ENCODE measurements around the gene IRF2BP2. TPM values are rescaled to one million over a fixed set of nuclear protein-coding genes. Genes with fewer than 3 reads are reported as not detected.
A peak's percentile ranks its signal among the peaks of the same experiment; 100 is the strongest.

IRF2BP2 gene
- total and polyA plus RNA-seq, 2 of the 13 experiments (the other 11 are each of a cell fraction or from before 2014, with no cell fraction given): 140 to 147 TPM

DNA sequence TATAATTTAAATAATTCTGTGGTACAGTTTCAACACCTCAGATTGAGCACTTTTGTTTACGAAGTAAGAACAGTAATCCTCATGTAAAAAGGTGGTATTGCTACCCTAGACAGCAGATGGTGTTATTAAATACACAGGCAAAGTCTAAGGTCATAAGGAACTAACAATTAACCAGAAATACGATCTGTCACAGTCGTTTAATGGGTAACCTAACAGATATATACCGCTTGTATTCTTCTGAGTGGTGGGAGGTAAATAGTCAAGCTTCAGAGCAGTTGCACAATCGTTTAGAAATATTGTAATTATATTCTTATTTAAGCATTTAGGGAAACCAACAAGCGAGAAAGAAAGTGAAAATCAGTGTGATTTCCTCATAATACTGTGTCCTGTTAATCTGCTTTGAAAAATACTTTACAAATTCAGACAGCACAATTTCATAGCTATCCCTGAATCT lies 9.8 kb upstream of the IRF2BP2 start (continued):
- TF ChIP-seq, protein P1, sequence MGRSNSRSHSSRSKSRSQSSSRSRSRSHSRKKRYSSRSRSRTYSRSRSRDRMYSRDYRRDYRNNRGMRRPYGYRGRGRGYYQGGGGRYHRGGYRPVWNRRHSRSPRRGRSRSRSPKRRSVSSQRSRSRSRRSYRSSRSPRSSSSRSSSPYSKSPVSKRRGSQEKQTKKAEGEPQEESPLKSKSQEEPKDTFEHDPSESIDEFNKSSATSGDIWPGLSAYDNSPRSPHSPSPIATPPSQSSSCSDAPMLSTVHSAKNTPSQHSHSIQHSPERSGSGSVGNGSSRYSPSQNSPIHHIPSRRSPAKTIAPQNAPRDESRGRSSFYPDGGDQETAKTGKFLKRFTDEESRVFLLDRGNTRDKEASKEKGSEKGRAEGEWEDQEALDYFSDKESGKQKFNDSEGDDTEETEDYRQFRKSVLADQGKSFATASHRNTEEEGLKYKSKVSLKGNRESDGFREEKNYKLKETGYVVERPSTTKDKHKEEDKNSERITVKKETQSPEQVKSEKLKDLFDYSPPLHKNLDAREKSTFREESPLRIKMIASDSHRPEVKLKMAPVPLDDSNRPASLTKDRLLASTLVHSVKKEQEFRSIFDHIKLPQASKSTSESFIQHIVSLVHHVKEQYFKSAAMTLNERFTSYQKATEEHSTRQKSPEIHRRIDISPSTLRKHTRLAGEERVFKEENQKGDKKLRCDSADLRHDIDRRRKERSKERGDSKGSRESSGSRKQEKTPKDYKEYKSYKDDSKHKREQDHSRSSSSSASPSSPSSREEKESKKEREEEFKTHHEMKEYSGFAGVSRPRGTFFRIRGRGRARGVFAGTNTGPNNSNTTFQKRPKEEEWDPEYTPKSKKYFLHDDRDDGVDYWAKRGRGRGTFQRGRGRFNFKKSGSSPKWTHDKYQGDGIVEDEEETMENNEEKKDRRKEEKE (IDR thresholded peaks at IDR 0.05): no peak
- TF ChIP-seq, protein P2, sequence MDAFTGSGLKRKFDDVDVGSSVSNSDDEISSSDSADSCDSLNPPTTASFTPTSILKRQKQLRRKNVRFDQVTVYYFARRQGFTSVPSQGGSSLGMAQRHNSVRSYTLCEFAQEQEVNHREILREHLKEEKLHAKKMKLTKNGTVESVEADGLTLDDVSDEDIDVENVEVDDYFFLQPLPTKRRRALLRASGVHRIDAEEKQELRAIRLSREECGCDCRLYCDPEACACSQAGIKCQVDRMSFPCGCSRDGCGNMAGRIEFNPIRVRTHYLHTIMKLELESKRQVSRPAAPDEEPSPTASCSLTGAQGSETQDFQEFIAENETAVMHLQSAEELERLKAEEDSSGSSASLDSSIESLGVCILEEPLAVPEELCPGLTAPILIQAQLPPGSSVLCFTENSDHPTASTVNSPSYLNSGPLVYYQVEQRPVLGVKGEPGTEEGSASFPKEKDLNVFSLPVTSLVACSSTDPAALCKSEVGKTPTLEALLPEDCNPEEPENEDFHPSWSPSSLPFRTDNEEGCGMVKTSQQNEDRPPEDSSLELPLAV (CRISPR knock-in tag; conservative IDR thresholded peaks at IDR 0.05; ENCODE audit: low read depth): no peak
- TF ChIP-seq, protein P3, sequence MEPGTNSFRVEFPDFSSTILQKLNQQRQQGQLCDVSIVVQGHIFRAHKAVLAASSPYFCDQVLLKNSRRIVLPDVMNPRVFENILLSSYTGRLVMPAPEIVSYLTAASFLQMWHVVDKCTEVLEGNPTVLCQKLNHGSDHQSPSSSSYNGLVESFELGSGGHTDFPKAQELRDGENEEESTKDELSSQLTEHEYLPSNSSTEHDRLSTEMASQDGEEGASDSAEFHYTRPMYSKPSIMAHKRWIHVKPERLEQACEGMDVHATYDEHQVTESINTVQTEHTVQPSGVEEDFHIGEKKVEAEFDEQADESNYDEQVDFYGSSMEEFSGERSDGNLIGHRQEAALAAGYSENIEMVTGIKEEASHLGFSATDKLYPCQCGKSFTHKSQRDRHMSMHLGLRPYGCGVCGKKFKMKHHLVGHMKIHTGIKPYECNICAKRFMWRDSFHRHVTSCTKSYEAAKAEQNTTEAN (CRISPR knock-in tag; conservative IDR thresholded peaks at IDR 0.05): peak; percentile 35; the same call in 1 of the 2 replicates
- TF ChIP-seq ZNF136 (CRISPR knock-in tag; IDR thresholded peaks at IDR 0.05; ENCODE audit: low read depth): peak; percentile 70; the same call in 1 of the 2 replicates
- TF ChIP-seq PCBP1 (IDR thresholded peaks at IDR 0.05; ENCODE audit: borderline replicate concordance, low read depth, low read length): no peak
- TF ChIP-seq, protein P4, sequence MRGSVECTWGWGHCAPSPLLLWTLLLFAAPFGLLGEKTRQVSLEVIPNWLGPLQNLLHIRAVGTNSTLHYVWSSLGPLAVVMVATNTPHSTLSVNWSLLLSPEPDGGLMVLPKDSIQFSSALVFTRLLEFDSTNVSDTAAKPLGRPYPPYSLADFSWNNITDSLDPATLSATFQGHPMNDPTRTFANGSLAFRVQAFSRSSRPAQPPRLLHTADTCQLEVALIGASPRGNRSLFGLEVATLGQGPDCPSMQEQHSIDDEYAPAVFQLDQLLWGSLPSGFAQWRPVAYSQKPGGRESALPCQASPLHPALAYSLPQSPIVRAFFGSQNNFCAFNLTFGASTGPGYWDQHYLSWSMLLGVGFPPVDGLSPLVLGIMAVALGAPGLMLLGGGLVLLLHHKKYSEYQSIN (CRISPR knock-in tag; IDR thresholded peaks at IDR 0.05; ENCODE audit: borderline replicate concordance): no peak
- TF ChIP-seq, protein P5, sequence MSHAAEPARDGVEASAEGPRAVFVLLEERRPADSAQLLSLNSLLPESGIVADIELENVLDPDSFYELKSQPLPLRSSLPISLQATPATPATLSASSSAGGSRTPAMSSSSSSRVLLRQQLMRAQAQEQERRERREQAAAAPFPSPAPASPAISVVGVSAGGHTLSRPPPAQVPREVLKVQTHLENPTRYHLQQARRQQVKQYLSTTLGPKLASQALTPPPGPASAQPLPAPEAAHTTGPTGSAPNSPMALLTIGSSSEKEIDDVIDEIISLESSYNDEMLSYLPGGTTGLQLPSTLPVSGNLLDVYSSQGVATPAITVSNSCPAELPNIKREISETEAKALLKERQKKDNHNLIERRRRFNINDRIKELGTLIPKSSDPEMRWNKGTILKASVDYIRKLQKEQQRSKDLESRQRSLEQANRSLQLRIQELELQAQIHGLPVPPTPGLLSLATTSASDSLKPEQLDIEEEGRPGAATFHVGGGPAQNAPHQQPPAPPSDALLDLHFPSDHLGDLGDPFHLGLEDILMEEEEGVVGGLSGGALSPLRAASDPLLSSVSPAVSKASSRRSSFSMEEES (CRISPR knock-in tag; IDR thresholded peaks at IDR 0.05): peak; percentile 85; the same call in 1 of the 2 replicates
- TF ChIP-seq NFE2L1 (CRISPR knock-in tag; IDR thresholded peaks at IDR 0.05; ENCODE audit: borderline replicate concordance): no peak
- no peak for TF ChIP-seq ZNF570 (CRISPR knock-in tag; IDR thresholded peaks at IDR 0.05; ENCODE audit: borderline replicate concordance)
- TF ChIP-seq, protein P6, sequence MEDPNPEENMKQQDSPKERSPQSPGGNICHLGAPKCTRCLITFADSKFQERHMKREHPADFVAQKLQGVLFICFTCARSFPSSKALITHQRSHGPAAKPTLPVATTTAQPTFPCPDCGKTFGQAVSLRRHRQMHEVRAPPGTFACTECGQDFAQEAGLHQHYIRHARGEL (CRISPR knock-in tag; IDR thresholded peaks at IDR 0.05): no peak
- TF ChIP-seq RFX1 (IDR thresholded peaks at IDR 0.05): no peak
- TF ChIP-seq ZBTB42 (CRISPR knock-in tag; IDR thresholded peaks at IDR 0.05): no peak
- TF ChIP-seq, protein P7, sequence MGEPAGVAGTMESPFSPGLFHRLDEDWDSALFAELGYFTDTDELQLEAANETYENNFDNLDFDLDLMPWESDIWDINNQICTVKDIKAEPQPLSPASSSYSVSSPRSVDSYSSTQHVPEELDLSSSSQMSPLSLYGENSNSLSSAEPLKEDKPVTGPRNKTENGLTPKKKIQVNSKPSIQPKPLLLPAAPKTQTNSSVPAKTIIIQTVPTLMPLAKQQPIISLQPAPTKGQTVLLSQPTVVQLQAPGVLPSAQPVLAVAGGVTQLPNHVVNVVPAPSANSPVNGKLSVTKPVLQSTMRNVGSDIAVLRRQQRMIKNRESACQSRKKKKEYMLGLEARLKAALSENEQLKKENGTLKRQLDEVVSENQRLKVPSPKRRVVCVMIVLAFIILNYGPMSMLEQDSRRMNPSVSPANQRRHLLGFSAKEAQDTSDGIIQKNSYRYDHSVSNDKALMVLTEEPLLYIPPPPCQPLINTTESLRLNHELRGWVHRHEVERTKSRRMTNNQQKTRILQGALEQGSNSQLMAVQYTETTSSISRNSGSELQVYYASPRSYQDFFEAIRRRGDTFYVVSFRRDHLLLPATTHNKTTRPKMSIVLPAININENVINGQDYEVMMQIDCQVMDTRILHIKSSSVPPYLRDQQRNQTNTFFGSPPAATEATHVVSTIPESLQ (CRISPR knock-in tag; conservative IDR thresholded peaks at IDR 0.05): no peak
- no peak for TF ChIP-seq MEIS1 (CRISPR knock-in tag; IDR thresholded peaks at IDR 0.05; ENCODE audit: borderline replicate concordance)
- no peak for TF ChIP-seq ZFP36L1 (CRISPR knock-in tag; IDR thresholded peaks at IDR 0.05)
- TF ChIP-seq ZNF674 (CRISPR knock-in tag; IDR thresholded peaks at IDR 0.05; ENCODE audit: low read depth): no peak
- no peak; the same call in 1 of the 2 replicates for TF ChIP-seq ZNF749 (CRISPR knock-in tag; IDR thresholded peaks at IDR 0.05; ENCODE audit: borderline replicate concordance)
- no peak for TF ChIP-seq PHF20 (CRISPR knock-in tag; IDR thresholded peaks at IDR 0.05)
- no peak for TF ChIP-seq SRSF1 (optimal IDR thresholded peaks at IDR 0.05; ENCODE audit: low read depth, low read length)

Data from HepG2 (cell line).